Hippocampal formation (tissue), 2 donors: ENCODE data around the gene KIF23.
"Not testable (repeated sequence)": the region's sequence is repeated elsewhere in the genome, so short reads cannot be mapped to it uniquely, and the experiment has no call there.

Source experiments
- DNase-seq, 2 donors: peaks; one replicate each; lab custom pipeline; 2025; lab: John Stamatoyannopoulos, UW

KIF23 gene

GRCh38 chr15:69434679-69435078 lies 20.5 kb downstream of the KIF23 start:
- DNase-seq = no peak

DNA sequence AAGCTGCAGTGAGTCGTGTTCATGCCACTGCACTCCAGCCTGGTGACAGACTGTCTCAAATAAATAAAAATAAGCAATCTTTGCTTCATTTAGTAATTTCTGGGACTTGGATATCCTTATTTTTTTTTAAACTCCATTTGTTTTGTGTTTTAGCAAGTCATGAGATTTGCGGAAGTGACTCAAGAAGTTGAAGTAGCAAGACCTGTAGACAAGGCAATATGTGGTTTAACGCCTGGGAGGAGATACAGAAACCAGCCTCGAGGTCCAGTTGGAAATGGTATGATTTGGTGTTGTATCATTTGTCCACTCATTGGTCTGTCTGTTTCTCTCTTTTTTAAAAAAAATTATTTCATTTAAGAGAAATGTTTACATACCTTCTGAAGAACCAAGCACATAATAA lies 21.8 kb downstream of the KIF23 start:
- no peak for DNase-seq

- no peak for DNase-seq
Measured at GRCh38 chr15:69436951-69437350, 22.8 kb downstream of the KIF23 start.

GRCh38 chr15:69439623-69440022 lies 25.5 kb downstream of the KIF23 start:
- DNase-seq = no peak

DNA sequence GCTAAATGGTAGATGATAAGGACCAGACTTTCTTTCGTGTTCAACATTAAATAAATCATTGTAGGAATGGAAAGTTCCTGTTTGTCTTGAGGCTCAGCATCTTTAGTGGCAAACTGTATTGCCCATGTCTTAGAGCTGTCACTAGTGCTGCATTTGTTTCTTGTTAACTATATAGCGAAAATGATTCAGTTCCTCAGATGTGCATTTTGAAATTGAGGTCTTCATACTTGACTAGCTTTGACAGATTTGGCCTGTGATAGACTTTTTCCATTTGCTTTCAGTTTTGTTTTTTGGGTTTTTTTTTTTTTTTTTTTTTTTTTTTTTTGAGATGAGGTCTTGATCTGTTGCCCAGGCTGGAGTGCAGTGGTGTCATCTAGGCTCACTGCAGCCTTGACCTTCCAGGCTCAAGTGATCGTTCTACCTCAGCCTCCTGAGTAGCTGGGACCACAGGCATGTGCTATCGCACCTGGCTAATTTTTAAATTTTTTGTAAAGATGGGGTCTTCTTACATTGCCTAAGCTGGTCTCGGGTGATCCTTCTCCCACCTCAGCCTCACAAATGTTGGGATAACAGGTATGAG lies 29.0 kb downstream of the KIF23 start:
- no peak for DNase-seq

DNA sequence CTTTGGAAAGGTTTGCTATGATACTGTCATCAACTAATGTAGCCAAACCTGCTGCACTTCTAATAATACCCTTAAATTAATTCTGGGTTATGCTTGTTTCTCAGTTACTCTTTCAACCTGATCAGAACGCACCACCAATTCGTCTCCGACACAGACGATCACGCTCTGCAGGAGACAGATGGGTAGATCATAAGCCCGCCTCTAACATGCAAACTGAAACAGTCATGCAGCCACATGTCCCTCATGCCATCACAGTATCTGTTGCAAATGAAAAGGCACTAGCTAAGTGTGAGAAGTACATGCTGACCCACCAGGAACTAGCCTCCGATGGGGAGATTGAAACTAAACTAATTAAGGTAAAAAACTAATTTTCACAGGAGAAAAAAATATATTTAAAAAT lies 30.5 kb downstream of the KIF23 start:
- DNase-seq = no peak

DNA sequence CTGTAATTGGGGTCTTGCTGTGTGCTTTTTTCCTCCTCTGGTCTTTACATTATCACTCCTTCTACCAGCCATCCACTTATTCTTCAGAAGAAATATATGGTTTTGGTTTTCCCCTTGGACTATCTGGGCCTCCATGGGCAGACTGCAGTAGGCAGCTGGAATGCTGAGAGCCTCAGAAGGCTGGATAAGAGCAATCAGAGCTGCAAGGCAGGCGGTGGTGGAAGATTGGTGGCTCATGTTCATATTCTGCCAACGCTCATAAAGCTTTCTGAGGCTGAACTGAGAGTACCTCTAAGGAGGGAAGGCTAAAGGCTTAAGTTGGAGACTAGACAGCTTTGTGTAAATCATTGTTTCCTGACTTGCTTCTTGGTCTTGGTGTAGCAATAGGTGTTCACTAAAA lies 32.8 kb downstream of the KIF23 start:
- DNase-seq = no peak

- DNase-seq = not testable (repeated sequence)
Measured at GRCh38 chr15:69450221-69450620, 36.1 kb downstream of the KIF23 start.

DNA sequence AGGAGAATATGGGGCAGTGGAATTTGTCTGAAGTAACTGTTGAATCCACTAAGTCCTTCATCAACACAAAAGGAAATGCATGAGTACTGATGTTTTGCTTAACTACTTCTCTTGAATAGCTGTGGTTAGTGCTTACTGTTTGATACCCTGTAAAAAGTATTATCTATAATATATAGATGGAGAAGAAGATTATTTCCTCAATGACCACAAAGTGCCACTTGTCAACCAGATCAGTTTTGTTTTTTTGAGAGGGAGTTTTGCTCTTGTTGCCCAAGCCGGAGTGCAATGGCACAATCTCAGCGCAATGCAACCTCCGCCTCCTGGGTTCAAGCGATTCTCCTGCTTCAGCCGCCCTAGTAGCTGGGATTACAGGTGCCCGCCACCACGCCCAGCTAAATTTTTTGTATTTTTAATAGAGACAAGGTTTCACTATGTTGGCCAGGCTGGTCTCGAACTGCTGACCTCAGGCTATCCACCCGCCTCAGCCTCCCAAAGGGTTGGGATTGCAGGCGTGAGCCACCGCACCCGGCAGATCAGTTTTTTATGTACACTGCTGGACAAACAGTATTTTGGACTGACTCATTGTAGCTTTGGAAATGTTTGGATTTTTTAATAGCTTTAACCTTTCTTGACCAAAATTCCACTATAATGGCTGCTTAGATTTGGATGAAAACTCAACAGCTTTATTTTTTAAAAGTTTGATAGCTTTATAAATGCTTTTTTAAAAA lies 37.0 kb downstream of the KIF23 start:
- DNase-seq = no peak

- no peak for DNase-seq
Measured at GRCh38 chr15:69451951-69452691, 38.0 kb downstream of the KIF23 start.

DNA sequence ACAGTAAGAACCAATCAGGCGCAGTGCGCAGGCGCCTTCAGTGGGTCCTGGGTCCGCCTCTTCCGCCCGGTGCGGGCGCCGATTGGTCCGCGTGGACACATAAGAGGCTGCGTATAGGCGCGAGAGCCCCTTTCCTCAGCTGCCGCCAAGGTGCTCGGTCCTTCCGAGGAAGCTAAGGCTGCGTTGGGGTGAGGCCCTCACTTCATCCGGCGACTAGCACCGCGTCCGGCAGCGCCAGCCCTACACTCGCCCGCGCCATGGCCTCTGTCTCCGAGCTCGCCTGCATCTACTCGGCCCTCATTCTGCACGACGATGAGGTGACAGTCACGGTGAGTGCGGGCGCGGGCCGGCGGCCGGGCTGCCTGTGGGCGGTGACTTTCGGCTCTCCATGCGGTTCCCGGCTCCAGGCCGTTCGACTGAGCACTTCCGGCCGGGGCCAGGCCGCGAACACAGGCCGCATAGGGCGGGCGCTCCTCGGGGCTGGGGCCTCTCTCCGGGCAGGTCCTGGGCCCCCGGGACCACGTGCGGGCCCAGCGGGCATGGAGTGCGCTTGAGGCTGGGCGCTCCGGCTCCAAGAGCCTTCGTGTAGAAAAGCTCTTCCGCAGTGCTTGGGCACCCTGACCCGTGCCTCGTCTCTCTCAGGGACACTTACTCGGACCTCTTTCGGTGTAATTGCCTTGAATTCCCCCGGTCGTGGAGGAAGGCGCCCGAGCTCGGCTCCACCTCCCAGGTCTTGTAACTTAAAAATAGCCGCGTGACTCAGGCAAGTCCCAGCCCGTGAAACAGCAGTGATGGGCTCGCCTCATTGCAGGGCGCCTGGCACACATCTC lies 38.8 kb downstream of the KIF23 start, which contains the start of gene RPLP1:
Gene RPLP1, plus strand, starts transcription at position 127 of the 830 bp plus-strand sequence. Its CDS starts 131 bp downstream, at position 258.
- peak; percentile 88 to 93 for DNase-seq

DNA sequence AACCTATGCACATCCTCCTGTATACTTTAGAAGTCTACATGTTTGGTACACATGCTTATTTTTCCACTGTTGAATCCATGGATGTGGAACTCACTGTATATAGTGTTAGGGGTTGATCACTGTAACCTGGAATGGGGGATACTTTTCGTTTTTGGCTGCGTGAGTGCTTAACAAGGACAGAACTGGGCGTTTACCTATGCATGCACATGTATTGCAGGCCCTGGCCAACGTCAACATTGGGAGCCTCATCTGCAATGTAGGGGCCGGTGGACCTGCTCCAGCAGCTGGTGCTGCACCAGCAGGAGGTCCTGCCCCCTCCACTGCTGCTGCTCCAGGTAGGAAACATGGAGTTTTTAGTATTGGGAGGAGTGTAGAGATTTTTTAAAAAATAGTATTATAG lies 40.8 kb downstream of the KIF23 start:
- no peak for DNase-seq

- DNase-seq = no peak
Measured at GRCh38 chr15:69456208-69457166, 42.3 kb downstream of the KIF23 start.

DNA sequence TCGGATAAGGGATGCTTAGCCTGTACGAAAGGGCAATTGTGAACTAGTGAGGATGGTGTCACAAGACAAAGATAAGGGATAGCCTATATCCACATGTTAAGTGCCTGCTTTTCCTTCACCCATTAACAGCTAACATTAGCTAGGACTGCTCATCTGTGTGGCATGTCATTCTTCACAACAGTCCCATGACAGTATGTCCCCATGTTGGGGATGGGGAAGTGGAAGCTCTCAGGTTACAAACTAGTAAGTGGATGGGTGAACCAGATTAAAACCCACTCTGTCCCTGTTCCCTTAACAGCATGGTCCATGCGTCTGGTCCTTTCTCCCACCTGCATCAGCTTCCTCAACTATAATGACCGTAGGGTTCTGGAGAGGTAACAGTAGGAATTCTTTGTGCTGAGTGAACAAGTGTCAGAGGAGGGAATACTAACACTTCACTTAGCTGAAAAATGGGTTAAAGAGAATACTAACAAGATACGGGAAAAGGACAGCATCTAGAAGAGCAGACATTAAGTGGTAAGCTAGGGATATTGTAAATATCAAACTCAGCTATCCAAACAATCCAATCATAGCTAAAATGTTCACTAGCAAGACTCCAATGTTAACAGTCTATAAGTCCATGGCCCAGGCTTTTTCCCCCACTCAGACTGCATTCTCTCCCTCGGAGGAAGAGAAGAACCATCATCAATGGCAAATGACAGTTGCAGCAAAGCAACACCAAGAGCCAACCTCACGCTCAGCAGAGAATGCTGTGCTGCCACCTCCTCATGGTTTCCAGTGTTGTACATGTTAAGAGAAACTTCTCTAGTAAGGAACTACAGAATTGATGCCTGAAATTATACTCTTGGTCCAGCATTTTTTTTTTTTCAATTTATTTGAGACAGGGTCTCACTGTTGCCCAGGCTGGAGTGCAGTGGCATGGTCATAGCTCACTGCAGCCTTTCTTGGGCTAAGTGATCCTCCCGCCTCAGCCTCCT lies 43.4 kb downstream of the KIF23 start:
- DNase-seq = no peak

DNA sequence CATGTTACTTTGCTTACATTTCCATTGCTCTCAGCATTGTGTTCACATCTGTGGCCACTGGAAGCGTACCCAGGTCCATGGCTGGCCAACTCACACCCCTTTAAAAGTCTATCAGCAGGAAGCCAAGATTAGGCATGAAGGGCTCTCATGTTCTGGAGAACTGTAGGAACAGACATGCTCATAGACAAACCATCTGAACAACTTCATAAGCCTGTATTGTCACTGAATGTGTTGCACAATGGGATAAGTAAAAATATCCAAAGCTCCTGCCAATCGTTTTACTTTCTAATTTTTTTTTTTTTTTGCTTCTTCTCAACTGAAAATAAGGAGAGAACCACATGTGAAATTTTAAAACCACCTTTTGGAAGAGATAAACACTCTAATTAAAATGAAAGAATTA lies 44.9 kb downstream of the KIF23 start:
- no peak for DNase-seq

GRCh38 chr15:69460481-69460880 lies 46.3 kb downstream of the KIF23 start:
- no peak for DNase-seq

- DNase-seq = no peak
Measured at GRCh38 chr15:69462030-69462492, 47.9 kb downstream of the KIF23 start.

DNA sequence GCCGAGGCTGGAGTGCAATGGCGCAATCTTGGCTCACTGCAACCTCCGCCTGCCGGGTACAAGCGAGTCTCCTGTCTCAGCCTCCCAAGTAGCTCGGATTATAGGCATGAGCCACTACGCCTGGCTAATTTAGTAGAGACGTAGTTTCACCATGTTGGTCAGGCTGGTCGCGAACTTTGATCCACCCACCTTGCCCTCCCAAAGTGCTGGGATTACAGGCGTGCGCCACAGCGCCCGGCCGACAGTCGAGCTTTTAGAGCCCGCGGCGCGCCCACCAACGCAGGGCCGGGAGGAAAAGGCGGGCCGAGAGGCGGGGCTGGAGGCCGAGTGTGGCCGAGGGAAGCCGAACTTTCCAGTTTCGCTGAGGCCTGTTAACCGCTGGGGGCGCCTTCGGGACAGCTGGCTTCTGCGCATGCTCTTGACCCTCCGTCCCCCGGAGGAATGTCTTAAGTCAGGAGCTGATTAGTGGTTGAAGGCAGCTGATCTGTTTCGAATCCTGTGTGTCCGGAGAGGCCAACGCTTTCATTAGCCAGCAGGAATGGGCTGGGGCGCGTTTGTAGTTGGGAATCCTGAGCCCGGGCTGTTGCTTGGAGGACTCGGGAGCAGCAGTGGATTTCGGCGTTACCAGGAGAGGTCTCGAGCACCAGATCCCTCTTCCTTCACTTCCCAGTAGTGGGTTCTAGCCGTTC lies 48.5 kb downstream of the KIF23 start:
- peak; percentile 93 for DNase-seq

DNA sequence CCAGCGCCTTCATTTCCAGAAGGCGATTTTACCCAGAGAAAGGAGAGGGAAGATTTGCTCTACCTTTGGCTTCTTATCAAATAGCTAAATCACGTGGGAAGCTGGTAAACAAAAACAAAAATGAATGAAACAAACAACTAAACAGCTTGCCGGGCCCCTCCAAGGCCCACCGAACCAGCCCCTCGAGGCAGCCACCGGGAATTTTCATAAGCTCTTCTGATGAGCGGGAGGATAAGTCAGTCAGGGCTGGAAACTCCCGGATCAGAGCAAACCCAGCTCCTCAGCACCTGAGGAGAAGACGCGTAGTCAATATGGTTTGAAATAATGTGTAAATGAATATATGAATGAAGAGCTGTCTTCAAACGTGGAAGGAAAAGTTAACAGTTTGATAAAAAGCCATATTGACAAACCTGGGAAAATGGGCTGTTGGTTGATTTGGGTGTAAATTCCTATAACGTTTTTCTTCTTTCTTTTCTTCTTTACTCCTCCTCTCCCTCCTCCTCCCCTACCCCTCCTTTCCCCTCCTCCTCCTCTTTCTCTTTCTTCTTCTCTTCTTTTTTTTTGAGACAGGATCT lies 49.1 kb downstream of the KIF23 start:
- no peak for DNase-seq
